Uterus (tissue), 2 donors: ENCODE measurements around the gene CCL27.

Source experiments
- CTCF ChIP-seq, 4 experiments: fragments of 200-600 bp in 2 of 4; fragments of 450-650 bp in 2 of 4; sonication (generic) in 2 of 4; IDR thresholded peaks; one replicate each; pipeline ENCODE4 v1.5.1; 2016 to 2019; ENCODE audit warnings: antibody characterized with exemption in 4 of 4, mild to moderate bottlenecking in 2 of 4, moderate library complexity in 1 of 4
- POLR2A ChIP-seq, 2 donors: fragments of 450-650 bp; IDR thresholded peaks; one replicate each; pipeline ENCODE4 v1.6.1; 2016; ENCODE audit warnings: antibody characterized with exemption in 2 of 2, mild to moderate bottlenecking in 1 of 2, moderate library complexity in 1 of 2

- TF ChIP-seq CTCF (IDR thresholded peaks at IDR 0.05) (peak; percentile 80 to 95 (median 85)), POLR2A (IDR thresholded peaks at IDR 0.05) (peak in 1 of 2 donors; percentile 48)
These were observed 38.7 kb upstream of the CCL27 start for GRCh38 chr9:34701023-34701768.
